ENCODE data around the gene ASB18.
A peak's percentile ranks its signal among the peaks of the same experiment; 100 is the strongest.

The ASB18 gene

DNA sequence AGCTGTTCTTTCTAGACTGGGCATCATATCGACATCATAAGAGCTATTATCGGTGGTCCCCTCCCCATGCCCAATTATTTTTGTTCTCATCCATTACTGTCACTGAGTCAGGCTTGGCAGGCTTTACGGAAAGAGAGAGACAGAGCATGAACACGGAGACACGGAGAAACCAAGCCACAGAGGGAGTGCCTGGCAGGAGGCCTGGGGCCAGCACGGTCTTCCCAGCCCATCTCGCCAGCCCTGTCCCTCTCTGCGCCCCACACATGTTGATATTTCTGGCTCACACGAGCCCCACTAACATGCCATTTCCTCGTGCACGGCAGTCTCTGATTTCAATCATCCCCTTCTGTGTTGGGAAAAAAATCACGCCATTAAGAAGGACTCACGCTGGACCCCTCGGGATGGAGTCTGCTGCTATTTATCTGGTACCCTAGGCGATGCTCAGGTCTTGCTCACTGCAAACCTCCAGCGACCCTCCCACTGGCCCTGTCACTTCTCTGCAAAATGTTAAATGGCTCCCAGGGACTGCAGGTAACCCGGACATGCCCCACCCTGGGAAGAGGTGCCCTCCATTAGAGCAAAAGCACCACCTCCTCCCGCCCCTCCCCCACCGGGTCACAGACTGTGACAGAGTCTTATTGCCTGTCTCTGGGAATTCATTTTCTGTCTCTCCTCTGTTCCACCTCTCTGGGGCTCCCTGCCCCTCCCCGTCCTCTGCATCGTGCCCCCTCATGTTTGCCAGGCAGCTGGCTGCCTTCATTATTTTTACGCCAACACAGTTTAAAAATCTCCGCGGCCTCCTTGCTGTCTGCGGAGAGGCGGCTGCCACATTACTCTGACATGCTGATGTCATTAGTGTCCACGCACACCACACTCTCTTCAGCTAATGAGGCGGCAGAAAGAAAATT, 55.9 kb downstream of the ASB18 start:
- no peak for DNase-seq (ENCODE audit: low spot score)

DNA sequence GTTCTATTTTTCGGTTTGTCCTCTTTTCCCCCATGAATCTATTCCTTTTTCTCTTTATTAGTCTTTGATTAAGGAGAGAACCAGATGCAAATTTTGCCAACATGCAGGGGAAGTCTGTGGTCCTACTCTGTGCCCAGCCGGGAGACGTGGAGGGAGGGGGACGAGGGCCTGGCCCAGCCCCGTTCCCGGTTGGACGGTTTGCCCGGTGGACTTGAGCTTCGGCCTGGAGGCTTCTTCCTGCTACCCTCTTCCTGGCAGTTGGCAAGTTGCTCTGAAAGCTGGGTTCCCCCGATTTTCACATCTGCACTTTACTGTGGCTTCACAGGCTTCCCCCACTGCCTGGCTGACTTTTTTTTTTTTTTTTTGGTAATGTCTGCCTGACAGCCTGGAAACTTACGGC, 56.7 kb downstream of the ASB18 start:
- DNase-seq (ENCODE audit: low spot score): no peak

DNA sequence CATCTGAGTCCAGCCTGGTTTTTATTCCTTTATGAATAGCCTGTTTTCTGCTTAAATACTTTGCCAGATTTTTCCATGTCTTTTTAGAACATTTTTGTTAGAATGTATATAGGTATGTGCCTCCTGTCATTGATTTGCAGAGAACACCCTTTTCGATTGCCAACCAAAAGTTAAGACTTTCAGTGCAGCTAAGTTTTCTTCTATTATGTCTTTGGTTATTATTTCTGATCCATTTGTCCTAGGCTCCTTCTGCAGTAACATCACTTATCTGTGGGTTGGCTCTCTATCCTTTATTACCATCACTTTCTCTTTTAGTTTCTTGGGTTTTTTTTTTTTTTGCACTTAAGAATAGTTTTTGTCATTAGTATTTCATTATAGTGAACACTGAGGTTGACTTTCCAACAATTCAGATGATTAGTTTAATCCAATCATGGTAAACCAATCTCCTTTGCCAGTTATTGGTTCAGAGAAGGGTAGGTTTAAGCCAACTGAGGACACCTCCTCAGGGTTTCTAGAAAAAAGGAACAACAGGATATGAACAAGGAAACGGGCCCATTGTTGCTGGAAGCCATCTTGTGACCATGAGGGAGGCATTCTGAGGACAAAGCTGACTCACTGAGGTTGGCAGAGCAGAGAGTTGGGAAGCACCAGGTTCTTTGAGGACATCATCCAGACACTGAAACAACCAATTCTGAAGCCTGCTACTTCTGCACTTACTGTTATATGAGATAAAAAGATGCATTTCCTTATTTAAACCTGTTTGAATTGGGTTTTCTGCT, 58.1 kb downstream of the ASB18 start:
- DNase-seq (ENCODE audit: low spot score): no peak

DNA sequence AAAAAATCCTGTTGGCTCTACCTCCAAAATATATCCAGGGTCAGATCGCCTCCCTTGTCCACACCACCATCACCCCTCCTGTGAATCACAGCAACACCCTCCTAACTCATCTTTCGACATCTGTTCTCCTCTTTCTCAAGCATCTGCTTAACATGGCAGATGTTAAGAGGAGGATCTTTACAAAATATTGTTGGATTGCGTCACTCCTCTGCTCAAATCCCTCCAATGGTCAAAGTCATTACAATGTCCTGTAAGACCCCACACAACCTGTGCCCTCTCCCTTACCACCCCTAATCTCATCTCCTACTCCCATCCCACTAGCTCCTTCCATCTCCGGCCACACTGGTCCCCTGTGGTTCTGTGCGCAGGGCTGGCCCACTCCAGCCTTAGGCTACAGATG, 59.3 kb downstream of the ASB18 start:
- DNase-seq (ENCODE audit: low spot score): no peak

DNA sequence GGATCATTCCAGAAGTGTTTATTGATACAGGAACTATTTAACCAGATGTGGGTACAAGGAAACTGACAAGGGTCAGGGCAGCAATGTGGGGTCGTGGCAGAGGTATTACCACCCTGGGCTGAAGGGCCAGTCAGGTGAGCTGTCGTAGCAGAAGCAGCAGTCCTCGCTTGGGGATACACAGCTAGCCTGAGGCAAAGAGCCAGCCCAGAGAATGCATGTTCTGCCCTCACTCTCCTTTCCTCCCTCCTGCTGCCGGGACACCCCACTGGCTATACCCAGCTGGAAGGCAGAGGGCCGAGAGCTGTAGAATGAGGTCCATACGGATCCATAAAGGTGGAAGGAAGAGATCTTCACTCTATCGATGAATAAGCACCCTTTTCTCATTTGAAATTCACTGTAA, 63.8 kb downstream of the ASB18 start:
- DNase-seq (ENCODE audit: low spot score): no peak

DNA sequence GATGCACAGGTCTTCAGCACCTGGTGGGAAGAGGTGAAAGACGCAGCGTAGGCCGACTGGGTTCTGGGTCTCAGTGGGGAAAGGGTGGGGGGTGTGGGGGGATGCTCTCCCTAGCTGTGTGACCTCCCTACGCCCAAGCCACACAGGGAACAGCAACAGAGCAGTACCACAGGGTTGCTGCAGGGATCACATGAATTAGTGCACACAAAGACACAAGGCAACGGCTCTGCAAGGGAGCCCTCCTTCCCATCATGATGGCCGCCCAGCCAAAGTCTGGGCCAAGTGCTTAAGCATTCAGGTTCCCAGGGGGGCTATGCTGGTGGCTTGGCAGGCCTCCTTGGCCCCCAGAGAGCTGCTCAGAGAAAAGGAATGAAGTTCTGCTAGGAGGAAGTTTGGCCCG, 67.8 kb downstream of the ASB18 start:
- no peak for DNase-seq (ENCODE audit: low spot score)

DNA sequence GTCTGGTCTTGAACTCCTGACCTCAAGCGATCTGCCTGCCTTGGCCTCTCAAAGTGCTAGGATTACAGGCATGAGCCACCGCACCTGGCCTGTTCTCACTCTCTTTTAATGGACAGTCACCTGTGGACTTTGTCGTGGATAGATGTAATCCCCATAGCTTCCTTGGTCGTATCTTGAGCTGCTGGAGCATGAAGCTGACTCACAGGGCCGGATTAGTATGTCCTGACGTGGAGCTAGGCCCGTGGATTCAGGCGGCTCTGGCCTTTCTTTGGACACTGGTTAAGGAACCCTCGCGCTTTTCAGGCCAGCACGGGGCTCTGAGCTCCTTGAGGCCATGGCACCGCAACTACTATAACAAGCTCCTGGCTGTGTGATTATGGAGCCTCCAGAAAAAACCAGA, 68.5 kb downstream of the ASB18 start:
- no peak for DNase-seq (ENCODE audit: low spot score)

DNA sequence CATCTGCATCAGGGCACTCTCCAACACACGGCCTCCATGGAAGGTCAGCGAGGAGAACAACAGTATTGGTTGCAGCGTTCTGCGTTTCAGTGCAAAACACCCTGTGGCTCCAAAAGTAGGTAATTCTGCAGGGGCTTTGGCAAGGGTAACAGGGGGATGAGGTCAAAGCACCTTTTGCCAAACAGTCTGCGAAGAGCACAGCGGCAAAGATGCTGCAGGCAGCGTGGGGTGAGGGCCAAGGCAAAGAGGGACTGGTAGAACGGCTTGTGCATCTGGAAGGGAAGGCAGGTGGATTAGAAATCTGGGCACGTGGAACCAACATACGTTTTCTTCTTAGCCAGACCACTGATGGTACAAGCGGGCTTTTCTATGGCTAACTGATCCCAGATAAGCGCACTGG, 69.4 kb downstream of the ASB18 start:
- DNase-seq (ENCODE audit: low spot score): no peak

DNA sequence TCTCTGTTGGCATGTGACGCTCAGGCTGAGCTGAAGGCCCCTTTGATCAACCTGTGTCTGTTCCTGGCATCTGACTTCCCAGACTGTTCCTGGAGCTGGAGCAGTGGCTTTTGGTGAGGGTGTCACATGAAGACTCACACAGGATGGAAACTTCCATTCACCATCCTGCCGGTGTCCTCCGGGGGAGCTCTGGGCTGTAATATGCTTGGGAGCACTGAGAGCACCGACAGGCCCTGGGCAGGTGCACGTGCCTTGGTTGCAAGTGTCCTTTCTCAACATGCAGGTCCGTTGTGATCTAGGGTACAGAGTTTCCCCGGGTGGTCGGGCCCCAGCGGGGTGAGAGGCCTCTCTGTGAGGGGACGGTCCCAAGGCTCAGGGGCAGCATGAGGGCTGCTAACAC, 71.2 kb downstream of the ASB18 start:
- DNase-seq (ENCODE audit: low spot score): no peak

DNA sequence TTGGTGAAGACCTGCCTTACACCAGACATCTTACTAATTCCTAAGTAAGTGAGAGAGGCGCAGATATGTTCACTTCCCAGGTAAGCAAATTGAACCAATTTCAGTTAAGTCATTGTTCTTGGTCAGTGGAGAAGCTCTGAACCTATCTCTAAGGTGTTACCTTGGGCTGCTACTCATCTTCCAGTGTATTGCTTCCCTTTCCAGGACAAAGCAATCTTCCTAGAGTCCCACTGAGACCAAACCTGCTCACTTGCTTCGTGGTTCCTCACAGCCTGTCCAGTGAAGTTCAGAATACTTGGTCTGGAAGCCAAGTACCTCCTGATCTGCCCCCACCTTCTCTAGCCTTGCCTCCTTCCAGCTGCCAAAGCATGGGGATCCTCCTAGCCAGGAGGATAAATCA, 73.5 kb downstream of the ASB18 start:
- DNase-seq (ENCODE audit: low spot score): no peak

DNA sequence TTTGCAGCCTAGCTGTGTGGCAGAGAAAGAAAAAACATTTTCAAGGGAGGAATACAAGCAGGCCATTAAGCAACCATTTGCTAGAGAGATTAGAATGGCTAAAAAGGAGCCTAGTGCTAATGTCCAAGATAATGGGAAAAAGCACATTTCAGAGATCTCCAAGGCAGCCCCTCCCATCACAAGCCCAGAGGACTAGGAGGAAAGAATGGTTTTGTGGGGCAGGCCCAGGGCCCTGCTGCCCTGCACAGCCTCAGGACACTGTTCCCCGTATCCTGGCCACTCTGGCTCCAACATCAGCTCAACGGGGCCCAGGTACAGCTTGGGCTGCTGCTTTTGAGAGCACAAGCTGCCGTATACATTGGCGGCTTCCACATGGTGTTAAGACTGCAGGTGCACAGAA, 79.5 kb downstream of the ASB18 start:
- no peak for DNase-seq (ENCODE audit: low spot score)

DNA sequence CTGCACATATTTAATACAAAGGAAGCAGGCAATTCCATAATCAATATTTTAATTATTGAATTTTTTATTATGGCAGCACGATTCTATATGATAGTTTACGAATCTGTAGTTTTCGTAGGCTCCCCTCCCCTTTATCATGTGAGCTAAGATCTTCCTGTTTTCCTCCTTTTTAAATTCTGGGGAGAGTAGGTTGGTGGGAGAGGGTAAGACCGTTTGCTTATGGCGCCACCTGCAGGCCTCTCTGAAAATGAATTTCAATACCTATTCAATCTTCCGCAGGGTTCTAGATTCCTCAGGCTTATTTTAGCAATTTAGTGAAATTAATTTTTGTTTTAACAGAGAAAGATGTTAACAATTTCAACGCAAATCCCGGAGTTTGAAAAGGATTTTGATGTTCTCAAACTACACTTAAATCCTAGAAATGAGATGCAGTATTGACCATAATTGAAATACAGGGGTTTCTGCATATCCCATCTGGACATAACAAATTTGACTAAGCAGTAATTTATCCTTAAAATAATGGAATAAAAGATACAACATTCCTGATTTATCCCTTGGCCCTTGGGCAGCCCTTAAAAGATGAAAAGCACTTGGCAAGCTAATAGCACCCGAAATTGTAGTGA, 83.3 kb downstream of the ASB18 start:
- peak; percentile 26 for DNase-seq (ENCODE audit: low spot score)

DNA sequence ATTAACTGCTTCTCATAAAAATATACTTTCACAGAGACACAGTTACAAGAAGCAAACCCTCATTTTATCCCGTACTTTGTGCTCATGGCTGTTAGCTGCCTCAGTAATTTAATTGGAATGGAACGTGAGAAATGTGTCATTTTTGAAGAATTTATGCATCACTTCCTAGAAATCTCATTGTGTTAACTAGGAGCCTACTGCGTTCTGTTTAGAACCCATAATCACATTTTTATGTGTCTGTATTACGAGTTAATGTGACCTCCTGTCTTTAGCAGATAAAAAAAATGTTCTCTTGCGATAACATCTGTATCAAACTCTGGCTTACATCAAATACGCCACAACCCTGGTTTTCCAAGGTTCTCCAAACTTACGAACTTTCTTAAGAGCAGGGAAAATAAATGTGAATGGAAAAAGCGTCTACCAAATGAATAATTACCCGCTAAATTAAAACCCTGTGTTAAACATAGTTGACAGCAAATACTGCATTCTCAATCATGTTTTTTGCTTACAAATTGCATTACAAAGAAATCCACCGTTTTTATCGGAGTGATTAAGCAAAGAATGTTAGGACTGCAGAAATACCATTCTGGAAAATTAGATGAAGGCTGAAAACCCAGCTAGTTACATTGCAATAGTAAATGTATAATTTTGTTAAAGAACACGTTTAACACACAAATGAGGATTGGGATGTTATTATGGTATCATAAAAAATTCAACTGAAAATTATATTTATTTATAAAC, 84.0 kb downstream of the ASB18 start:
- no peak for DNase-seq (ENCODE audit: low spot score)

DNA sequence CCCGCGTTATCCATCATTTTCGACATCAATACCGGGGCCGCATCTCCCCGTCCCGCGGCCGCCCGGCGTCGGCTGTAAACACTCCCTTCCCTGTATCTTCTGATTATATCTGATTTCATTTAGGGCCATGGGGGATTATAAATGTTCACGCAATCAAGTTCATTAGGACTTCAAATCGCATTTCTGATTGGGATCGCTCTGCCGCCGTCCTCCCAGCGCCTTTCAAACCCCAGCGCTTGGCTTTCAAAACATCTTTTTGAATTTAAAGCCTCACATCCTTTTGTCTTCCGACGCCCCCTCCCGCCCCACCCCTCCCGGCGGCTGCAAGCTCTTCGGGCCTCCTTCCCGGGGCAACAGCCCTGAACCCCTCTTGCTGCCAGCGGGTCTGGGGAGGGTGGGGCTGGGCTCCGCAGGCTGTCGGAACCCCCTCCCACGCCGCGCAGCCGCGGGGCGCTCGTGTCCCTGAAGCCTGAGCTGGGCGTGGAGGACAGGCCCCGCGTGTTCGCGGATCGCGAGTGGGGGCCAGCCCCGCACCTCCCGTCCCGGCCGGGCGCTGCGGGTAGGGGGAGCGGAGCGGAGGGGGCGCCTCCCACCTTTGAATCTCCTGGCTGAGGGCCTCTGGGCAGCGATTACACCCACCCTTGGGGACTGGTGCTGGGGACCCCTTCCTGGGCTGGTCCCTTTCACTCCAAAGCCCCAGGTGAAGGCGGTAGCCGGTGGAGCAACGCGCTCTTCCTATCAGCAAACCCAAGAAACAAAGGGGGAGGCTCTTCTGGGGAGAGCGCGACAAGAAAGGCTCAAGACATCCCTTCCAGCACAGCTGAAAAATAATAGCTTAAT, 84.8 kb downstream of the ASB18 start:
- DNase-seq (ENCODE audit: low spot score): no peak

DNA sequence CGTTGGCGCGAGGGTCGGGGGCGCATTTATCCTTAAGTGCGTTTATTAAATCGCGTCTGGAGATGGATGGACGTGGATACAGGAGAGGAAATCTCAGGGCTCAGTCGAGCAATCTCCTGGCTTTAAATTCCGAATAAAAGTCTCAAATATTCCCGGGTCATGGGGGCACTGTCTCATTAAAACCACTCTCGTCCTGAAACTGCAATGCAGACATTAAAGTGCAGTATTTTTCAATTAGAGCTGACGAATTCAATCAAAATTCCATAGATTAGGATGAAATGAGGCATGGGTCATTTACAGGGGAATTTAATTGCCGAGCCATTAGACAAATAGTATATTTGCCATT, 85.3 kb downstream of the ASB18 start:
- no peak for DNase-seq (ENCODE audit: low spot score)

DNA sequence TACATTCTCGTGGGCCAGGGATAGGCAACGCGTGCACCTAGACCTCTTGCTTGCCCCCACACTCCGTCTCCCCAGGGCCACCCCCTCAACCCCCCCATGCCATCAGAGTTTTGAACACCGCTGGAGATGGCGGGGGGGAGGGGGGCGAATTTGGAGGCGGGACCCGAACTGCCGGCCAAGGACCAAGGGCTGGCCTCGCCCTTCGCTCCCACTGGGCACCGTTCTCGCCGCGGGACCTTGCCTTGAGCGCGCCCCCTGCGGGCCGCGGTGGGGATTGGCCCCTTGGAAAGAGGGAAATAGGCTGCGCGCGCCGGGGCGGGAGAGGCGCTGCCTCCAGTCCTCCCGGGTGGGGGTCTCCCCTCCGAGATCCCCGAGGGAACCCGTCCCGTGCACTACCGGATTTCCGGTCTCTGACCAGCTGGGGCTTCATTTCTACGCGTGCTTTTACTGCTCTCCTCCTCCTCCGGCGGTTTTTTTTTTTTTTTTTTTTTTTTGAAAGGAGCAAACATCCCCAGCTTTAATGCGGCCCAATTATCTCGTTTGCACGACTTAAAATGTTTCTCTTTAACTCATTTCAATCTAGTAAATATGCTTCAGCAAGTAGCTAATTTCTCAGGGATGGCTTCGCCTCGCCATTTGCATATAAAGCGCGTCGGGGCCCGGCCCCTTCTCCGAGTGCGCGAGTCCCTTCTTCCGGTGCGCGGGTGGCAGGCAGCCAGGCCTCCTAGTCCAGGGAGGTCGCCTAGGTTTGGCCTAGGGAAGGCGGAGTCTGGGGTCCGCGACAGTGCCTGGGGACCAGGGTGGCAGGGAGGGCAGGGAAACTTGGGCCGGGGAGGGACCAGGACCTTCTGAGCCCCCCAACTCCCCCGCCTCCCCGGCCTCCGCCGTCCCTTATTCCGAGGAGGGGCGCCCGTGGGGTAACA, 86.0 kb downstream of the ASB18 start:
- no peak for DNase-seq (ENCODE audit: low spot score)

DNA sequence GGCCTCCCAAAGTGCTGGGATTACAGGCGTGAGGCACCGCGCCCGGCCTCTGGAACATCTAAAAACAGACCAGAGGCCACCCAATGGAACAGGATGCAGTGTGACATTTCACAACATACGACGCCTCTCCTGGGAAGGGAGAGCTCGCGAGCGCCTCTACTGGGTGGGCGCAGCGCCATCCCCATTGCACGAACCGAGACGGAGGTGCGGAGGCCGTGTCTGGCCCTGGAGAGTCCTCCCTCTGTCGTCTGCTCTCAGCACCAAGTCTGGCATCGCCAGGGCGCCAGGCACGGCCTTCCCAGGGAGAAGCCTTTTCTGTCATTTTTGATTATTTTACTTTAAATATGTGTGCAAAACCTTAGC, 86.6 kb downstream of the ASB18 start:
- DNase-seq (ENCODE audit: low spot score): no peak

DNA sequence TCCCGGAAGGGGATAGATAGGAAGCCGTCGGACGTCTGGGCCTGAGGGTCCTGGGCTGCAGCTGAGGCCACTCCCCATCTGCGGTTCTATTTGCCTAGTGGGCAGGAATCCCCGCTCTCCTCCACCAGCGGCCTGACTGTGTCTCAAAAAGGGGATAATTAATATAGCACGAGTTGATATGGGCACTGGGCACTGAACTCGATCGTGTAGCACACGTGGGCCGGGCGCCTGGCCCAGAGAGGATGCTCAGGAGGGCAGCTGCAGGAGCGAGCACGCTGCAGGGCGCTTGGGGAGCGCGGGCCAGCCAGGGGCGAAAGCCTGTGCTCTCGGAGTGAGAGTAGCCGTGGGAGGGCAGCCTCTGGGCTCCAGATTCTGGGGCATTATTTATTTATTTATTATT, 87.3 kb downstream of the ASB18 start:
- no peak for DNase-seq (ENCODE audit: low spot score)

DNA sequence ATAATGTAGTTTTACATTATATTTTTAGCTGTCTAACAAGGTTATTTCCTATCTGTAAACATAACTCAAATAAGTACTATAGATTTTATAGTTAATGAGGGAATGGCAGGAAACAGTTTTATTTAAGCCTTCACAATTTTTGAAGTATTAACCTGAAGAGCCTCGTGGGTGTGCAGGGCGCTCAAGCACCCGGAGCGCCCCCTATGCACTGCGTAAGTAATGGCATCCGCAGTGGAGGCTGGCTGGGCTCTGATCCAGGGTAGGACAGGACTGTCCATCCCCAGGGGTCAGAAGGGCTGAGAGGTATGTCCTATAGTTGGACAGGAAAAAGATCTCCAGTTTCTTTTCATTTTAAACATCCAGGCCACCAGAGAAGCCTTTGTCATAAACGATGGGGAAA, 87.8 kb downstream of the ASB18 start:
- DNase-seq (ENCODE audit: low spot score): no peak

DNA sequence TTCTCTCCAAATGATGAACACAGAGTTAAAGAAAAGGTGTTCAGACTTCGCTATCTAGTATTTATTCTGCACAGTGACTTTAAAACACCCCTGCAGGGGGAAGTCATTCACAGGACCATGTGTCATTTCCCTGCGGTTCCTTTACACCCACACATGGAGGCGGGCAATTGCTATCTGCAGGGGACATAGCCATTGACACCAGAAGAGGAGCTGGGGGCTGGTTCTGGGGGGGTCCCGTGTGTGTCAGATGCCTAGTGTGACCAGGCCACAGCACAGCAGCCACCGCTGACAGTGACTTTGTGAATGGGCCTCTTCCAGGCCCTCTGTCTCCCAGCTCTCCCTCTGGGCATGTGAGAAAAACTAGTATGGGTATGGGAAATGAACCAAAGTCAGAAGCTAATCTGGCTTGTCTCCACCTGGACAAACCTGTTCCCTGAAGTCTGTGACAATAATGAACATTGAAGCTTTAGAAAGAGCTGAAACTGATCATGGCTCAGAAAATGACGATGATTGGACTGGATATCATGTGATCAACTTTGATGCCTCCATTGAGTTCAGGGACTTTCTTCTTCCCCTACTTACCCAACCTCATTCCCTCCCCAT, 88.6 kb downstream of the ASB18 start:
- DNase-seq (ENCODE audit: low spot score): no peak
